Putamen (tissue), 1 donor: Measurements from ENCODE around the gene PCSK7.
A peak's percentile ranks its signal among the peaks of the same experiment; 100 is the strongest.

ENCODE experiments used
- DNase-seq: peaks from one replicate; pipeline ENCODE4 v3.0.0-alpha.2; 2016; ENCODE audit warnings: low spot score

PCSK7 gene

DNA sequence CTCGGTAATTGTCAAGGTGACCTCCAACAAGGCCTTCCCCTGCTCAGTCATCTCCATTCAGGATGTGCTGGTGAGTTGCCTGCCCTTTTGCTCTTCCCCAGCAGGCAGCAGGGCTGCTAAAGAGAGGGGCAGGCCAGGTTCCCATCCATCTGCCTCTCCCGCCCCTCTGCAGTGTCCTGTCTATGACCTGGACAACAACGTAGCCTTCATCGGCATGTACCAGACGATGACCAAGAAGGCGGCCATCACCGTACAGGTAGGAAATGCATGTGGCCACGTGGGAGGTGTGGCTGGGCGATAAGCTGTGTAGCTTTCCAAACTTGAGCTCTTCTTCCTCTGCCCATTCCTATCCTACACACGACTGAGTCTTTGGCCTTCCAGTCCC is 49.3 kb downstream of the PCSK7 start:
- DNase-seq: no peak

DNA sequence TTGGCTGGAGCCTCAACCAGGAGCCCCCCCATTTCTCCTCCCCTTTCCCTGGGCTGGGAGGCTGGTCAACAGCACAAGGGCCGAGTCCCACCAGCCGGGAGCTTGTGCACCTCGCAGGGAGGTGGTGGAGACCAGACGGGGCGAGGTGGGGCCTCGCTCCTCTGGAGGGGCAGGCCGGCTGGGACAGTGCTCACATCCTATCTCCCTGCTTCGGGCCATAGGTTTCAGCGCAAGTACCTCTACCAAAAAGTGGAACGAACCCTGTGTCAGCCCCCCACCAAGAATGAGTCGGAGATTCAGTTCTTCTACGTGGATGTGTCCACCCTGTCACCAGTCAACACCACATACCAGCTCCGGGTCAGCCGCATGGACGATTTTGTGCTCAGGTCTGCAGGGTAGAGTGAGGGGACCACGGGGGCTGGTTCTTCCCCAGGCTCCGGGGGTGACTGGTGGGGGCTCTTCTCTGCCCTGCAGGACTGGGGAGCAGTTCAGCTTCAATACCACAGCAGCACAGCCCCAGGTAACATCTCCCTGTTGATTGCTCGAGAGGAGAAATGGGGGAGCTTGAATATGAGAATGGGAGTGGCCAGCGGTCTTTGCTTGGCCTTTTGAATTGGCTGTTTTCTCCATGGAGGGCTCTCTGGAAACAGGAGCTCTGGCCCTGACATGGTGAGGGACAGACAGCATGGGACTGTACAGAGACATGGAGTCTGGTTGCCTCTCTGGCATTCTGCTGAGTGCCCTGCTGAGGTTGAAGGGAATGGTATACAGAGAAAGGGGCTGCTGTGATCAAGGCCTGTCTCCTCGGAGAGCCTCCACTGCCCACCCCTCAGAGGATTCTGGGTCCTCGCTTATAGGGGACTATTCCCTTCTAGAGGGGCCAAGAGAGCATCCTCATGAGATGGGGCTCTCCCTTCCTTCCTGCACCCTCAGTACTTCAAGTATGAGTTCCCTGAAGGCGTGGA is 50.0 kb downstream of the PCSK7 start:
- no peak for DNase-seq

DNA sequence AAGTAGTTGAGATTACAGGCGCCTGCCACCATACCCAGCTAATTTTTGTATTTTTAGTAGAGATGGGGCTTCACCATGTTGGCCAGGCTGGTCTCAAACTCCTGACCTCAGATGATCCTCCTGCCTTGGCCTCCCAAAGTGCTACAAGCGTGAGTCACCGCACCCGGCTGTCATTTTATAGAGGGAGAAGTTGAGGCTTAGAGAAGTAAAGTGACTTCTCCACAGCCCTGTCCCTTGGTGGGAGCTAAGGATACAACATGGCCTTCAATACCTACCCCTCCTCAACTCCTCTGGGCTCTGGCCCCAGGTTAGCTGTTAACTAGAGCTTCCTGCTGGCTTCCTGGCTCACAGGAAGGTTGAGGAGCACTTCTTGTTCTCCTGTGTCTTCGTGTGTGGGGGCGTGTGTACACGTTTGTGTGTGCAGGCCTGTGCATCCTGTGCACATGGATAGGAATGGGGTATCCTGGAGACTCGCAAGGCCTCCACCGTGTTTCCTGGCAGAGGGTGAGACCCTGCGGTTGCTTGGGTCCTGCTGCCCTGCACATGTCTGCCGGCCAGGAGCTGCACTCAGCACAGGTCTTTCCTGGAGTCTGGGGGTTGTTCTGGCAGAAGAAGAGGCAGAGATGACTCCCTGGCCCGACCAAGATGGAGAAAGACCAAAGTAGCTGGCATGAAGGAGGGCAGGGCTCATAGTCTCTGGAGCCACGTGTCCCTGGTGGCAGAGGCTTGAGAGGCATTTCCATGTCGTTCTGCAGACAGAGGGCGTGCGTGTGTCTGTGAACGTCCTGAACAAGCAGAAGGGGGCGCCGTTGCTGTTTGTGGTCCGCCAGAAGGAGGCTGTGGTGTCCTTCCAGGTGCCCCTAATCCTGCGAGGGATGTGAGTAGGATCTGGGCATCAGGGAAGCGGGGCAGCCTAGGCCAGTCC is 51.0 kb downstream of the PCSK7 start:
- DNase-seq: peak; percentile 79

DNA sequence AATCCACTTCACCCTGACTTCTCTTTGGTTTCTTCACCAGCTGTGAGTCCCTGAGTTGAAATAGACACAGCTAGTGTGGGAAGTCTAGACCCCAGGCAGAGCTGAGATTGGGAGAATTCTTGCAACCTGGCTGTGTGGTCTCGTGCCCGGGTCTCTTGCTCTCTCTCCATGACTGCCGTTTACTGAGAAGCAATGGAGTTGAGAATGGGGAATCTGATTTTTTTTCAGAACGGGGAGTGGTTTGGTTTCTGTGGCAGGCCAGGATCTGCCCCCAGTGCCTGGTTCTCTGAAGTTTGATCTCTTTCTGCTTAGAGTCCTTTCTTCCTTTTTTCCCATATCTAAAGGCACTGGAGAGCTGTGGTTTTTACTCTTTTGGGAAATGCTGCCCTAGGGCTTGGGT is 51.9 kb downstream of the PCSK7 start:
- DNase-seq: no peak

DNA sequence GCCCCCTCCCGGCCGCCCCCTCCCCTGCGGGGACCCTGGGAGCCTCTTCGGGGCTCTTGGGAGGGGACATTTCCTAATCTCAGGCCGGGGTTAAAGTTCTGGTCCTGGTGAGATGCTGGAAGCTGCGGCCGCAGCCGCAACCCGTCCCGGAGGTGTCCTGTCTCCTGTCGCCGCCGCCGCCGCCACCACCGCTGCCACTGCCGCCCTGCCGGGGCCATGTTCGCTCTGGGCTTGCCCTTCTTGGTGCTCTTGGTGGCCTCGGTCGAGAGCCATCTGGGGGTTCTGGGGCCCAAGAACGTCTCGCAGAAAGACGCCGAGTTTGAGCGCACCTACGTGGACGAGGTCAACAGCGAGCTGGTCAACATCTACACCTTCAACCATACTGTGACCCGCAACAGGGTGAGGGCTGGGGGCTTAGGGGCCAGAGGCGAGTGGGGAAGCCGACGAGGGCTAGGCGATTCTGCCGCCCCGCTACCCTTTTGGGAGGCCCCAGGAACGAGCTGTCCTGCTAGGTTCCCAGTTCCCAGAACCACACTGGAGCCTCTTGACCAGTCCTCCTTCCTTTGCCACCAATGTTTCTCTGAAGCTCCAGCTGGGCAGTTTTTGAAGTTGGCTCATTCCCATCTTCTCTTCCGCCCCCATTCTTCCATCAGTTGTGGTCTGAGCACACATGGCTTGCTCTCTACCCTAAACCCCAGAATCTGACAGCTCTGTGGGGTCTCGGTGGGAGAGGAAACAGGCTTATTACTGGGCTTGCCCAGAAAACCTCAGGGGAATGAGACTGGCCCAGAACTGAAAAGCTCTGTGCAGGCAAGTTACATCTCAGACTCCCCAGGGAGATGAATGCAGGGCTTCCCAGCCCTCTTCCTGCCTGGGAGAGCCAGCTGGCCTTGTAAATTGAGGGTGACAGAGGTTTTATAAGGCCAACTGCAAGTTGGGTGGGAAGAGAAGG is 52.5 kb downstream of the PCSK7 start:
- no peak for DNase-seq

DNA sequence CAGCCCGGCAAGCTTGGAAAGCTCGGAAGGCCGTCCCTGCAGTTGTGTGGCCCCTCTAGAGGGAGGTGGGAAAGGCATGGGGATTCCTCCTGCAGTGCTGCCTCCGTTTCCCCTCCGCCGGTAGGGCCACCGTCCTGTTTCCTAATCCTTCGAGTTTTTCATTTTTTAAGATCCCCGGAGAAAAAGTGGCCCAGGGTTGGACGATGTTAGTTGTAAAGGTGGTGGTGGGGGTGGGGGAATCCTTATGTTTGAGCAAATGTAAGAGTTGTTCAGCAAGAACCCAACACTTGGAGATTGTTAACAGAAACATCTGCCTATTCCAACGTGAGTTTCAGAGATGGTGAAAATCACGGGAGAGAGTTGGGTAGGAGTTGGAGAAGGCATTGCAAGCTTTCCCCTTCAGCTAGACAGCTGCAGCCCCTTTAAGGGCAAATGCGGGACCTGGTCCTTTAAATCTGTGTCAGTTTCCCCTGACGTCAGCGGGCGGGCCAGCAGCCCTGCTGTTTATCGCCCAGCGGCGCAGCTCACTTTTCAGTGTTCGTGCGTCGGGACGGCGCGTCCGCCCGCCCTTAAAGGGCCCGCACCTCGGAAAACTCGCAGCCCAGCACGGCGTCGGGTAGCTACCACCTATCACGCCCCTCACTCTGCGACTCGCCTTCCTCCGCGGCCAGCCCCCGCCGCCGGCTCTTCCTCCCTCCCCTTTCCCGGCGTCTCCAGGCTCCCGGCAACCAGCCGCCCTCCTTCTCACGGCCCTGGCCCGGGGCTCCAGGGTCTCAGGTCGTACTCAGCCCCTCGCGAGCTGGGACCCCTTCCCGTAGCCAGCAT is 53.5 kb downstream of the PCSK7 start, which contains the start of gene SIDT2:
SIDT2 (plus strand) TSS at position 534 of the 825 bp plus-strand sequence. CDS start 521 bp downstream, outside the sequence.
- peak; percentile 92 for DNase-seq

DNA sequence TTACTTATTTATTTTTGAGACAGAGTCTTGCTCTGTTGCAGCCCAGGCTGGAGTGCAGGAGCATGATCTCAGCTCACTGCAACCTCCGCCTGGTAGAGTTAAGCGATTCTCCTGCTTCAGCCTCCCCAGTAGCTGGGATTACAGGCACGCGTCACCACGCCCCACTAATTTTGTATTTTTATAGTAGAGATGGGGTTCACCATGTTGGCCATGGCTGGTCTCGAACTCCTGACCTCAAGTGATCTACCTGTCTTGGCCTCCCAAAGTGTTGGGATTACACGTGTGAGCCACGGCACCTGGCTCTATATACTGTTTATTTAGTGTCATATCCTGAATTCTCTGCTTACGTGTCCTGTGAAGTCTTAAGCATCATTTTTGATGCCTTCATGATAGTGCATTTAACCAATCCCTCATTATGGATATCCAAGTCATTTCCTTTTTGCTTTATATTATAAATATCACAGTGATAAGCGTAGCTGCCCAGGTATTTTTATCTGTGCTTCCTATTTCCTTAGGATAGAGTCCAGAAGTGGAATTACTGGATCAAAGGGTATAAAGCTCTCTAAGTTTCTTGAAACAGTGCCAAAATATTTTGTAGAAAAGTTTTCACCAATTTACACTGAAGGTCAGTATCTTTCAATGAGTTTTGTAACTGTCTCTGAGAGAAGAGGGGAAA is 54.2 kb downstream of the PCSK7 start:
- no peak for DNase-seq

DNA sequence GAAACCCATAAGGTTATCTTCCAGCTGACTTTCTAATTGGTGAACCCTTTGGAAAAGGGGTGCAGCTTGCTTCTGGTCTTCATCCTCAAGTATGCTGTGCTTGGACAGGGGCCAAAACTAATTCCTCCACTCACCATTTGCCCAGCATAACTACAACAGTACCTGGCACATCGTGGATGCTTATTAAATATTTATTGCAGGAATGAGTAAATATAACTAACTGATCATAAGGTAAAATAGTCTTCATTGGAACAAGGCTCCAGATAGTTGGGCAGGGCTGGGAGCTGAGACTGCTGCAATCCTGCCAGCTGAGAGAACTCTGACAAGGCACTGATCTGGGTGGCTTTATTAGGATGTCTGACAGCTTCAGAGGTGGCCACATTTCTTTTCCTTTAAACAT is 55.7 kb downstream of the PCSK7 start:
- no peak for DNase-seq

DNA sequence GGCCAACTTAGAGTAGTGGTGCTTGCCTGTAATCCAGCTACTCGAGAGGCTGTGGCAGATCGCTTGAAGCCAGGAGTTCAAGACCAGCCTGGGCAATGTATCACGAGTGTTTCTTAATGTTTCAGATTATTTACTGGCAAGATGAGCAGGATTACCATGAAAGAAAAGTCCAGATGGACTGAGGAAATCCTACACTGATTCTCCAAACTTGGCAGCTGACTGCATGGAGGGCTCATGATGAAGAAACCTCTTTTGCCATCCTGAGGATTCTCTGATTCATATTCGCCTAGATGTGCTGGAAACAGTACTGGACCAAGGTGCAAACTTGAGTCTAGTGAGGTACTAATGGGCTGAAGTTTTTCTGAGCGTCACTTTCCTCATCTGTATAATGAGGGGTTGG is 56.1 kb downstream of the PCSK7 start:
- DNase-seq: no peak

DNA sequence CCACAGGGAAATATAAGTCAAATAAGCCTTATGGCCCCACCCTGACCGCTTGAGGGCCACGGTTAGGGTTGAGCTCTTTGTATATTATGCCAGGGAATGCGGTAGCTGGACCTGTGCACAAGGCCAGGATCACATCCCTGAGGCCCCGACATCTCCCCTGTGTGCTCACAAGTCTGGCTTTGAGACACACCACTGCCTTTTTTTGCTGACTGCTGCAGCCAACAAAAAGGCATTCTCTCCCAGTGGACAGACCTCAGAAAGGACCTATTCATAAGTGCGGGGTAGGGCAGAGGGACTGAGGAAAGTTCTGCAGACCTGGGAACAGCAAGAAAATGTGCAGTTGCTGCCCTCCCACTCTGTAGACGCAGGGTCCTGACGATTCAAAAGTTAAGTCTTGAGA is 56.8 kb downstream of the PCSK7 start:
- DNase-seq: peak; percentile 51

DNA sequence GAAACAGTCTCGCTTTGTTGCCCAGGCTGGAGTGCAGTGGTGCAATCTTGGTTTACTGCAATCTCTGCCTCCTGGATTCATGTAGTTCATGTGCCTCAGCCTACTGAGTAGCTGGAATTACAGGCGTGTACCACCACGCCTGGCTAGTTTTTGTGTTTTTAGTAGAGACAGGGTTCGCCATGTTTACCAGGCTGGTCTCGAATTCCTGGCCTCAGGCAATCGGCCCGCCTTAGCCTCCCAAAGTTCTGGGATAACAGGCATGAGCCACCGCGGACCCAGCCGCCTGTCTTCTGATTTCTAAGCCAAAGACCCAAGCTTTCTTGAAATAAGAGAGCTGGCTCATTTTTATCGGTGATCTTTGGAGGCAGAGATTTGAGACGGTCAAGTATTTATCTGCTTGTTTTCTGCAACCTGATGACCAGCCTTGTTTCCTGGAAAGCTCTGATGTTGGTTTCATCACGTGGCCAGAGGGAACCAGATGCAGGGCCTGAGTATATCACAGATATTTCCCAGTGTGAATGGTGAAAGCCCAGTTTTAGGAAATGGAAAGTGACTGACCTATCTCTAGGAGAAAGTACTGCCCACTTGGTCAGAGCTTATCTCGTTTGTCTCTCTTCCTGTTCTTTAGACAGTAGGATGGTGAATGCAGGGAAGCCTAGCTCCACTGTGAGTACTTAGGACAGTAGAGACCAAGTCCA is 59.0 kb downstream of the PCSK7 start:
- DNase-seq: no peak

DNA sequence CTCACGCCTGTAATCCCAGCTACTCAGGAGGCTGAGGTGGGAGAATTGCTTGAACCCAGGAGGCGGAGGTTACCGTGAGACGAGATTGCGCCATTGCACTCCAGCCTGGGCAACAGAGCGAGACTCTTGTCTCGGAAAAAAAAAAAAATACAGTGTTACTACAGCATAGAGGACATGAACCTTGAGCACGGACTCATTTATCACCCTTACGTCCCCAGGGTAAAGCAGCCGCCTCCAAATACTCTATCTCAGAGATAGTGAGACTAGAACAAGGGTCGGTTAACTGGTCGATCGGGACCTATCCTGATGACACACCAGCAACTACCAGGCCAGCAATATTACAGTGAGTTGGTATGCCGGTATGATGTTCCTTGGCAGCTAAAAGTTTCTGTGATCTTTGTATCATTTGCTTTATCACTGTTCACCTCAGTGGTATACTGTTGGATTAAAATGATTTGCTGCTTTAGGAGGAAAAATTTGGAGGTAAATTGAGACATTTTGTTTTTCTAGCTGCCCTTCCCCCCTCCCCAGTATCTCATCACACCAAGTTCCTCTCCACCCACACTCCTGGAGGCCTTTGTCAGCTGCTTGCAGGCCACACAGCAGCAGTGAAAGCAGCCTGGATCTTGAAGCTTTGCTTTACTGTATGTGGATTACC is 60.3 kb downstream of the PCSK7 start:
- DNase-seq: no peak

DNA sequence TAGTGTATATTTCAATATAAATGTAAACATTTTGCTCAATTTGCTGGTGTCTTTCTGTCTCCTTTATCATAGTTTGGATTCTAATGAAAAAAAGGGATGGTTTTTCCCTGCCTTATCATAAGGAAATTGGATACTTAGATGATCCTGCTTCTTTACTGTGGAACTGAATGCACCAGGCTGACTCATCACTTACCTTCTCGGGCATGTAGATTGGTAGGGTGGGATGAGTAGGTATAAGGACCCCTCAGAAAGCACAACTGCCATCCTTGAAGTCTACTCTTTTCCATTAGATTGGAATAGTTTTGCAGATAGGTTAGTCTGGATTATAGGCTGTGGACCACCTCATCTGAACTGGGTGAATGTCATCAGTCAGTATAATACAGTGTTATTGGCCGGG is 60.9 kb downstream of the PCSK7 start:
- no peak for DNase-seq

DNA sequence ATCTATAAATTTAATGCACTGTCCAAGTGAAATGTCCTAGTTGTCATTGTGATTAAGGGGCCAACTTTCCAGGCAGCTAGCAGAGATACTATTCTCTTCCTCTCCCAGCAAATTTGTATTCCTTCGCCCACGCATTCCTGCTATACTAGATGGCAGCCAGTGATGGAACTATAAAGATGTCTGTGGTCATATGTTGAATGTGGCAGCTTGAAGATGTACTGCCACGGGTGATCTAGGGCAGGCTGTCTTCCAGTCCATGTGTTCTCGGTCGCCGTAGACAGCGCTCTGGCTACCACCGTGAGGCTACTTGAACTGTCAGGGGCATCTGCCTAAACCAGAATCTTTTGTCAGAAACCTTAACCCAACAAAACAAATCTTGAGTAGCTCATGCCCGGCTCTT is 61.7 kb downstream of the PCSK7 start:
- no peak for DNase-seq

DNA sequence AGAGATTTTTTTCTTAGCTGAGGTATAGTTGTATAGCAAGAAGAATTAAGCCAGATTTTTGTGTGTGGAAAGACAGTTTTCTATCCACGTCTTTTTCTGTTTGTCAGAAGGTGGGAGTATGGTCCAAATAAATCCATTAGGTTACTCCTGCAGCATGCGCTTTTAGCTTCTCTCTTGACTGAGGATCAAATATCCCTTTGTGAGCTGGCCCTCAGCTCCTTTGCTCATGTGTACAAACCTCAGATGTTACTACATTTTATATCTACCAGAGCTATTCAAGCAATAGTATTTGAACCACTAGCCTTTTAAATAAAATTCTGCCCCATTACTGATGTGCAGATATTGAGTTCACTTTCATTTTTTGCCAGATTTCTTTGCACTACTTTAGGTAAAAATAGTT is 62.1 kb downstream of the PCSK7 start:
- no peak for DNase-seq

DNA sequence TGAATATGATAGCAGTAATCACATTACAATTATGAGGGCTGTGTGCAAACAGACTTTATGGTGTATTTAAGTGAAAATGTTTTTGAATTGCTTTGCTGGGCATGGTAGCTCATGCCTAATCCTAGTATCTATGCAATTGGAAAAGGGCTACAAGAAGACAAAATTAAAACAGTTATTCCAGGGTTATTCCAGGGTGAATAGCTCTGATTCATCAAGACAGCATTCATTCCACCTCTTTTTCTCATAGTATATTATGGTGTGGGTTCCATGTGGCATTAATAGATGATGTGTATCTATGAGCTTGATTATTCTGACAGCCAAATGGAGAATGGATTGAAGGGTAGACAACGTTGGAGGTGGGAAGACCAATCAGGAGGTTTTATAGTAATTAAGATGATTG is 65.4 kb downstream of the PCSK7 start:
- no peak for DNase-seq

DNA sequence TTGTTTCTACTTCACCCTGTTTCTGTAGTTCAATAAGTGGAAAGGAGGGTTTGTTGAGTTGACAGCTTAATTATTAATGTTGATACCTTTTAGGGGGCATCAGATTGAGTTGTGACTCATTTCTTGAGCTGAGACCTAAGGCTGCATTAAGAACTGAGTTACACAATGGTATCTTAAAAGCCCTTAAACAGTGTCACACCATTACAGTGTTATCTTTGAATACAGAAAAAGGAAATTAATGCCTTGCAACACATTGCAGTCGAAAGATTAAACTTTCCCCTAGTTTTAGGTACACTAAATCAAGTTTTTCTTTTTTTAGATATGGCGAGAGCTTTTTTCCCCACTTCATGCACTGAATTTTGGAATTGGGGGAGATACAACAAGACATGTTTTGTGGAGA is 71.0 kb downstream of the PCSK7 start:
- DNase-seq: no peak

DNA sequence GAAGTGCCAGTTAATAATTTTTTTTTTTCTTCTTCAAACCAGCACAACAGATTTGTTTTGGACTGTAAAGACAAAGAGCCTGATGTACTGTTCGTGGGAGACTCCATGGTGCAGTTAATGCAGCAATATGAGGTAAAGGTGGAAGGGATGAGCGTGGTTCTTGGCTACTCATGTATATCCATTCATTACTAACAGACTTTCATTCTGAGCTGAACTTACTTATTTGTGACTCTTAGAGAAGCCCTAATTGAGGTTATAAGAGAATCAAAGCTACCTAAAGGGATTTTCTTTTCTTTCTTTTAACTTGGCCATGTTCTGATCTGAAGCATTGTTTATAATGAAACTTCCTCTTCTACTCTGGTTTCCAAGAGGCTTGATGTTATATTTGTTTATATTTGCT is 72.0 kb downstream of the PCSK7 start:
- DNase-seq: no peak

DNA sequence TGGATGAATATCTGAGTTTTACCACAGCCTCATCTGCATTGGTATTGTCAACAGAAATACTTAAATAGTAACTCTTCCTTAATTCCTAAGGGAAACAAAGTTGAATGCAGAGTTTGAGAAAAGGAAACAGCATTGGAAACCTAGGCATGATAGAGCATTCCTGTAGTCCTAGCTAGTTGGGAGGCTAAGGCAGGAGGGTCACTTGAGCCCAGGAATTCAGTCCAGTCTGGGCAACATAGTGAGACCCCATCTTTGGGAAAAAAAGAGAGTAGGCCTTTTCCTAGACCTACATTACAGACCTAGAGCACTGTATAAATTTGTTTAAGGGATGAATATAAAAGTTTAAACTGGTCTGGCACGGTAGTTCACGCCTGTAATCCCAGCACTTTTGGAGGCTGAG is 74.4 kb downstream of the PCSK7 start:
- DNase-seq: no peak
